NCI-H2171 (cell line): Measurements from ENCODE around the gene WNT4.

Experiments used
- DNase-seq: peaks from one replicate; lab custom pipeline; 2025; lab: John Stamatoyannopoulos, UW

The WNT4 gene

GRCh38 chr1:22075718-22076117 lies 67.2 kb downstream of the WNT4 start:
- DNase-seq, result no peak

- DNase-seq, result no peak
Measured at GRCh38 chr1:22074803-22075202, 68.1 kb downstream of the WNT4 start.

- DNase-seq, result no peak
Measured at GRCh38 chr1:22071511-22071910, 71.4 kb downstream of the WNT4 start.
